ENCODE measurements around the gene UST. TPM values are rescaled to one million over a fixed set of nuclear protein-coding genes. Genes with fewer than 3 reads are reported as not detected.

UST gene
- total RNA-seq, 4 donors from 2014 or later, result 2.9 to 12.0 (median 5.7) TPM

- DNase-seq, result no peak
- 94 to 98% methylated on average over 9 to 13 of the region's 13 CpGs for WGBS, 2 donors
- no peak for TF ChIP-seq POLR2A (IDR thresholded peaks at IDR 0.05)
- no peak for TF ChIP-seq CTCF (IDR thresholded peaks at IDR 0.05)
- Histone ChIP-seq H3K27me3 (no peaks in the 10 kb centered on the region), H3K9me3 (no peaks in the 10 kb centered on the region), H3K36me3 (peaks cover 0 to 9% (median 0%) of the 10 kb centered on the region in 3 donors), H3K27ac (no peak overlapping the region), H3K4me1 (peaks cover 0 to 12% (median 0%) of the 10 kb centered on the region in 3 donors), H3K4me3 (no peak overlapping the region)
- intact Hi-C loops (cut with DNase I), result no loop called here
Observed at GRCh38 chr6:148964467-148964866, 217.6 kb downstream of the UST start.

- 82 to 87% methylated on average over 7 to 8 of the region's 9 CpGs for WGBS, 2 donors
- H3K27ac ChIP-seq, result no peak overlapping the region
- H3K36me3 ChIP-seq, result peaks cover 0 to 9% (median 0%) of the 10 kb centered on the region in 3 donors
- peaks cover 0 to 14% (median 0%) of the 10 kb centered on the region in 3 donors for H3K4me1 ChIP-seq
- TF ChIP-seq POLR2A (IDR thresholded peaks at IDR 0.05) (no peak), CTCF (IDR thresholded peaks at IDR 0.05) (no peak)
- DNase-seq, result no peak
- intact Hi-C loops (cut with DNase I), result no loop called here
- H3K9me3 ChIP-seq, result no peaks in the 10 kb centered on the region
- H3K4me3 ChIP-seq, result no peak overlapping the region
- no peaks in the 10 kb centered on the region for H3K27me3 ChIP-seq
Observed at GRCh38 chr6:148965287-148965686, 218.5 kb downstream of the UST start.

- Histone ChIP-seq H3K27ac (no peak overlapping the region), H3K9me3 (no peaks in the 10 kb centered on the region), H3K36me3 (peaks cover 0 to 9% (median 0%) of the 10 kb centered on the region in 3 donors), H3K4me1 (peaks cover 0 to 14% (median 0%) of the 10 kb centered on the region in 3 donors), H3K4me3 (no peak overlapping the region), H3K27me3 (no peaks in the 10 kb centered on the region)
- intact Hi-C loops (cut with DNase I), result no loop called here
- no peak for DNase-seq
- TF ChIP-seq POLR2A (IDR thresholded peaks at IDR 0.05) (no peak), CTCF (IDR thresholded peaks at IDR 0.05) (no peak)
- 49 to 72% methylated on average over 3 of the region's 4 CpGs for WGBS, 2 donors
Observed at GRCh38 chr6:148967011-148967520, 220.2 kb downstream of the UST start.

GRCh38 chr6:148967541-148967956, 220.7 kb downstream of the UST start:
- Histone ChIP-seq H3K36me3 (peaks cover 0 to 9% (median 0%) of the 10 kb centered on the region in 3 donors), H3K9me3 (no peaks in the 10 kb centered on the region), H3K4me1 (peaks cover 0 to 18% (median 0%) of the 10 kb centered on the region in 3 donors), H3K27me3 (no peaks in the 10 kb centered on the region), H3K27ac (no peak overlapping the region), H3K4me3 (no peak overlapping the region)
- no peak for TF ChIP-seq CTCF (IDR thresholded peaks at IDR 0.05)
- no peak for TF ChIP-seq POLR2A (IDR thresholded peaks at IDR 0.05)
- intact Hi-C loops (cut with DNase I), result no loop called here
- 68 to 75% methylated on average over 6 to 7 of the region's 7 CpGs for WGBS, 2 donors
- no peak for DNase-seq

- peaks cover 0 to 21% (median 0%) of the 10 kb centered on the region in 3 donors for H3K4me1 ChIP-seq
- 71 to 82% methylated on average over 4 of the region's 4 CpGs for WGBS, 2 donors
- intact Hi-C loops (cut with DNase I), result no loop called here
- peaks cover 0 to 9% (median 0%) of the 10 kb centered on the region in 3 donors for H3K36me3 ChIP-seq
- no peaks in the 10 kb centered on the region for H3K27me3 ChIP-seq
- H3K4me3 ChIP-seq, result no peak overlapping the region
- TF ChIP-seq CTCF (IDR thresholded peaks at IDR 0.05), result no peak
- peak overlapping the region in 2 of 4 donors; percentile 47 to 56 for H3K27ac ChIP-seq
- DNase-seq, result no peak
- no peaks in the 10 kb centered on the region for H3K9me3 ChIP-seq
Observed at GRCh38 chr6:148968771-148969602, 222.2 kb downstream of the UST start.

Data from esophagus squamous epithelium (tissue), 5 donors.